Fibroblast of lung (primary cell): Measurements from ENCODE around the gene IGFL1.

Experiments used
- CTCF ChIP-seq, 2 donors: IDR thresholded peaks in 1 of 2; conservative IDR thresholded peaks in 1 of 2; 1 replicate in 1 of 2; 2 replicates in 1 of 2; pipeline ENCODE4 v1.5.1; 2011 to 2012; ENCODE audit warnings: low read length in 2 of 2, control low read depth in 1 of 2, inconsistent platforms in 1 of 2, low read depth in 1 of 2, mild to moderate bottlenecking in 1 of 2
- EZH2 ChIP-seq: IDR thresholded peaks from 2 replicates; pipeline ENCODE4 v1.5.1; 2012; ENCODE audit warnings: low read length, control low read depth, mild to moderate bottlenecking; ENCODE audit errors: missing control alignments

DNA sequence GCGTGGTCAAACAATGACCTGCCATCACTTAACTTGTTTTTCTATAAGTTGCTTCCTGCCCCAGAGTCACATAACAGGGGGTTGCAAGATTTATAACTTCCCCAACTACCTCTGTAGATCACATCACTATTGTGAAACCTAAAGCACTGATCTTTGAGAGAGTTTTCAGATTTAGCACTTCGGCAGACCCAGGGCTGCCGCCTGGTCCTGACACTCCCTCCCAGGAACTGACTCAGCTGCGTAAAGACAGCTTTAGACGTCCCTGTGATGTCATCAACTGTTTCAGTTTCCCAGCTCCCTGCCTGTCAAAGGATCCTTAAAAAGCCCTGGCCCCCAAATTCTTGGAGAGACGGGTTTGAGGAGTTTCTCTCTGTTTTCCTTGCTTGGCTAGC is 48.2 kb upstream of the IGFL1 start:
- TF ChIP-seq CTCF (conservative IDR thresholded peaks at IDR 0.05 in 1 of 2, IDR thresholded peaks at IDR 0.05 in 1 of 2; ENCODE audit: low read depth in 1 of 2, low read length in 2 of 2) = no peak
- TF ChIP-seq EZH2 = no peak
